K562 (cell line): ENCODE data around the gene TIAM1. TPM values are rescaled to one million over a fixed set of nuclear protein-coding genes. Genes with fewer than 3 reads are reported as not detected.
A peak's percentile ranks its signal among the peaks of the same experiment; 100 is the strongest.

Experiments
- ATAC-seq: fragments of 200-7000 bp; cut with Tn5 transposase; 3 replicates; pipeline ENCODE4 v1.9.1; 2020; ENCODE audit warnings: moderate library complexity
- BruUV-seq: library from RNA; stranded (reverse); fragments of 400-500 nt; replicated peaks from 2 replicates; lab custom pipeline; 2021; lab: Mats Ljungman, UMichigan
- CTCF ChIA-PET: fragments of 300-600 bp; formaldehyde crosslinking; extraction: SDS; loops from one replicate; lab custom pipeline; 2021; ENCODE audit warnings: low intra/inter-chr PET ratio; lab: Yijun Ruan, JAX
- POLR2A ChIA-PET: fragments of 300-600, 350-650 bp; sonication (Branson Sonifier 250); formaldehyde crosslinking; extraction: SDS; loops from one replicate; lab custom pipeline; 2021; ENCODE audit warnings: antibody characterized with exemption, inconsistent platforms; lab: Yijun Ruan, JAX
- DNase-seq, 4 experiments: peaks; one replicate each; pipeline versions ENCODE4 v3.0.0 to v3.0.0-alpha.2; 2011 to 2018; ENCODE audit warnings: low spot score in 3 of 4, mixed read lengths in 3 of 4; ENCODE audit errors: extremely low read depth in 1 of 4
- FAIRE-seq: peaks from 2 replicates; lab custom pipeline; 2011; peaks lifted over from hg19 to GRCh38; lab: Jason Lieb, UNC
- H2AFZ ChIP-seq: 2 replicates; pipeline ENCODE4 v1.6.0; 2011; ENCODE audit warnings: low read depth, low read length, control low read depth, inconsistent platforms
- H3K27ac ChIP-seq: fragments of 200-600 bp; 3 replicates; pipeline ENCODE4 v1.8.0; 2011; ENCODE audit warnings: low read depth, mild to moderate bottlenecking, control low read depth, inconsistent platforms, low read length, moderate library complexity, mixed read lengths; ENCODE audit errors: extremely low read depth
- H3K27me3 ChIP-seq, 2 experiments: fragments of 300-600 bp in 1 of 2; 2 replicates in 1 of 2; 3 replicates in 1 of 2; pipeline versions ENCODE4 v1.6.0 to v1.8.0; 2011; ENCODE audit warnings: inconsistent platforms in 2 of 2, low read length in 2 of 2, mild to moderate bottlenecking in 1 of 2, mixed read lengths in 1 of 2, moderate library complexity in 1 of 2; ENCODE audit not compliant: control insufficient read depth in 2 of 2, insufficient read depth in 2 of 2
- H3K36me3 ChIP-seq: fragments of 300-600 bp; 3 replicates; pipeline ENCODE4 v1.8.0; 2011; ENCODE audit warnings: mild to moderate bottlenecking, low read length, inconsistent platforms; ENCODE audit not compliant: control insufficient read depth, insufficient read depth
- H3K4me1 ChIP-seq, 2 experiments: fragments of 200-600 bp in 1 of 2; replicated peaks in 1 of 2; 2 replicates in 1 of 2; 3 replicates in 1 of 2; pipeline versions ENCODE4 v1.5.1 to v1.8.0; 2011; ENCODE audit warnings: inconsistent platforms in 2 of 2, low read length in 2 of 2, mild to moderate bottlenecking in 1 of 2, mixed read lengths in 1 of 2, moderate library complexity in 1 of 2; ENCODE audit not compliant: control insufficient read depth in 2 of 2, insufficient read depth in 2 of 2
- H3K4me2 ChIP-seq: 2 replicates; pipeline ENCODE4 v1.6.1; 2011; ENCODE audit warnings: low read length, control low read depth, inconsistent platforms, mixed read lengths; ENCODE audit not compliant: insufficient read depth
- H3K4me3 ChIP-seq: fragments of 200-600 bp; sonication (generic), shearing (Covaris generic); 2 replicates; pipeline ENCODE4 v1.5.1; 2016; ENCODE audit warnings: control low read depth, inconsistent platforms
- H3K79me2 ChIP-seq: fragments of 200-600 bp; 3 replicates; pipeline ENCODE4 v1.8.0; 2011; ENCODE audit warnings: low read length, inconsistent platforms; ENCODE audit not compliant: control insufficient read depth, insufficient read depth
- H3K9ac ChIP-seq, 2 experiments: 2 replicates each; pipeline versions ENCODE4 v1.6.0 to v1.6.1; 2011; ENCODE audit warnings: low read depth in 2 of 2, low read length in 2 of 2, control low read depth in 1 of 2, inconsistent platforms in 1 of 2, mild to moderate bottlenecking in 1 of 2, mixed read lengths in 1 of 2; ENCODE audit not compliant: insufficient read depth in 1 of 2
- H3K9me1 ChIP-seq: one replicate; pipeline ENCODE4 v1.6.0; 2011; ENCODE audit warnings: inconsistent platforms, mild to moderate bottlenecking, low read length, moderate library complexity; ENCODE audit not compliant: control insufficient read depth, insufficient read depth
- H3K9me3 ChIP-seq: replicated peaks from 2 replicates; pipeline ENCODE4 v1.5.1; 2011; ENCODE audit warnings: low read depth, low read length, inconsistent platforms; ENCODE audit not compliant: control insufficient read depth, insufficient read depth
- H4K20me1 ChIP-seq: replicated peaks from 2 replicates; pipeline ENCODE4 v1.6.1; 2011; ENCODE audit warnings: low read length, inconsistent platforms, mixed read lengths; ENCODE audit not compliant: control insufficient read depth, insufficient read depth
- ARID4B ChIP-seq: sonication (generic); formaldehyde crosslinking; IDR thresholded peaks from 2 replicates; pipeline ENCODE4 v1.8.0; 2022; ENCODE audit warnings: mild to moderate bottlenecking, missing genetic modification reagents
- BDP1 ChIP-seq: IDR thresholded peaks from 3 replicates; pipeline ENCODE4 v1.6.1; 2011; ENCODE audit not compliant: insufficient read length, insufficient read depth
- CEBPB ChIP-seq: fragments of 450-650 bp; IDR thresholded peaks from 2 replicates; pipeline ENCODE4 v1.6.1; 2016; ENCODE audit warnings: missing genetic modification characterization, missing compliant biosample characterization
- CEBPG ChIP-seq, 3 experiments: fragments of 200-800 bp in 1 of 3; sonication (Bioruptor generic) in 1 of 3; sonication (generic) in 1 of 3; formaldehyde crosslinking in 1 of 3; IDR thresholded peaks in 2 of 3; conservative IDR thresholded peaks in 1 of 3; 2 replicates each; pipeline versions ENCODE4 v1.6.1 to v1.8.0; 2016 to 2022; ENCODE audit warnings: missing compliant biosample characterization in 2 of 3, missing genetic modification characterization in 2 of 3, mild to moderate bottlenecking in 1 of 3, missing genetic modification reagents in 1 of 3
- MAFK ChIP-seq: IDR thresholded peaks from 2 replicates; pipeline ENCODE4 v1.6.1; 2011; ENCODE audit warnings: low read length, improper control_type of control experiment
- SMAD2 ChIP-seq: fragments of 150-350 bp; IDR thresholded peaks from 2 replicates; pipeline ENCODE4 v1.6.1; 2014; ENCODE audit warnings: low read depth, mild to moderate bottlenecking, low read length
- SMARCA5 ChIP-seq: fragments of 450-650 bp; IDR thresholded peaks from 2 replicates; pipeline ENCODE4 v1.6.1; 2016
- SUPT5H ChIP-seq: fragments of 450-650 bp; IDR thresholded peaks from 2 replicates; pipeline ENCODE4 v1.6.1; 2016
- TAL1 ChIP-seq: fragments of 450-650 bp; IDR thresholded peaks from 2 replicates; pipeline ENCODE4 v1.6.1; 2016; ENCODE audit warnings: mild to moderate bottlenecking
- TCF3 ChIP-seq: sonication (generic); formaldehyde crosslinking; IDR thresholded peaks from 2 replicates; pipeline ENCODE4 v1.4.0; 2020; ENCODE audit warnings: mild to moderate bottlenecking, missing genetic modification reagents
- ZBTB12 ChIP-seq: fragments of 250-450 bp; sonication (Bioruptor Pico); IDR thresholded peaks from 2 replicates; pipeline ENCODE4 v1.4.0; 2020
- WGBS: fragments of 100-300 bp; shearing (Covaris generic); methylation state at CpG from one replicate; pipeline ENCODE4 v1.1.6; 2016; ENCODE audit warnings: low coverage, mixed read lengths; ENCODE audit not compliant: insufficient coverage; ENCODE audit errors: missing lambda C conversion rate; 5-methylcytosine and 5-hydroxymethylcytosine counted together
- in situ Hi-C: fragments of 300-500 bp; cut with MboI; formaldehyde crosslinking; loops from 4 replicates; pipeline ENCODE4 v1.15.0; 2018; ENCODE audit warnings: inconsistent platforms, mixed read lengths
- intact Hi-C: fragments of 100-400 bp; cut with micrococcal nuclease; formaldehyde crosslinking; loops from 2 replicates; pipeline ENCODE4 v1.14.2; 2022
- polyA plus RNA-seq, 8 experiments: library from polyadenylated mRNA; depleted of rRNA in 4 of 8; stranded (reverse) in 5 of 8; unstranded in 3 of 8; fragments of >200 nt; fragmentation: Nextera tagmentation in 2 of 8; fragmentation: Illumina TruSeq in 1 of 8; extraction: Ambion mirVana in 2 of 8; extraction: Trizol in 1 of 8; gene quantifications; 2 replicates each; pipeline versions ENCODE4 v1.2.1 to v1.2.3, GENCODE V29; 2011 to 2014; ENCODE audit warnings: inconsistent platforms in 1 of 8, missing spikeins in 1 of 8
- total RNA-seq, 7 experiments: library from RNA; depleted of rRNA in 6 of 7; stranded (reverse); fragments of >200 nt in 6 of 7; fragmentation: Illumina TruSeq in 2 of 7; extraction: Trizol in 2 of 7; gene quantifications; 2 replicates each; pipeline versions ENCODE4 v1.2.1 to v1.2.3, GENCODE V29; 2011 to 2021; ENCODE audit warnings: low replicate concordance in 1 of 7

TIAM1 gene
- total and polyA plus RNA-seq, 9 of the 15 experiments (the other 6 are each of a cell fraction or from before 2014, with no cell fraction given) = 0.11 TPM; not detected in 8

GRCh38 chr21:31075848-31076247 is 268.2 kb downstream of the TIAM1 start:
- Histone ChIP-seq H3K36me3 (no peaks in the 10 kb centered on the region), H3K4me2 (no peak overlapping the region), H3K79me2 (no peaks in the 10 kb centered on the region), H3K9me3 (no peaks in the 10 kb centered on the region; the same call in 1 of the 2 replicates), H3K4me1 (no peaks in the 10 kb centered on the region), H2AFZ (no peak overlapping the region), H3K9ac (no peak overlapping the region), H3K27me3 (no peaks in the 10 kb centered on the region), H3K27ac (no peak overlapping the region), H3K9me1 (no peaks in the 10 kb centered on the region), H3K4me3 (no peak overlapping the region), H4K20me1 (no peaks in the 10 kb centered on the region)
- ATAC-seq = no peak
- ChIA-PET POLR2A (no interaction called here), CTCF (no interaction called here)
- TF ChIP-seq CEBPG (CRISPR knock-in tag; IDR thresholded peaks at IDR 0.05) (no peak), CEBPG (tag; conservative IDR thresholded peaks at IDR 0.05 in 1 of 2, IDR thresholded peaks at IDR 0.05 in 1 of 2) (peak; percentile 17 to 92; a peak in 2 of 4 replicates), TAL1 (no peak), CEBPB (tag) (peak; percentile 86)
- no TSS peak for BruUV-seq
- no peak for DNase-seq
- in situ Hi-C loops = loop anchor here (25.0 kb wide), 1 partner anchor 1964 kb away; no protein-coding TSS in a partner anchor
- no peak for FAIRE-seq
- WGBS = 5% methylated on average over 6 of the region's 6 CpGs
- intact Hi-C loops = no loop called here

- no peaks in the 10 kb centered on the region for H3K79me2 ChIP-seq
- H3K9me3 ChIP-seq = no peaks in the 10 kb centered on the region; the same call in 1 of the 2 replicates
- H3K27me3 ChIP-seq = no peaks in the 10 kb centered on the region
- H3K4me1 ChIP-seq = no peaks in the 10 kb centered on the region
- no peak overlapping the region for H3K27ac ChIP-seq
- ChIA-PET CTCF (no interaction called here), POLR2A (no interaction called here)
- no peak overlapping the region for H3K4me2 ChIP-seq
- no TSS peak for BruUV-seq
- H2AFZ ChIP-seq = no peak overlapping the region
- H3K36me3 ChIP-seq = no peaks in the 10 kb centered on the region
- intact Hi-C loops = no loop called here
- WGBS = 0% methylated on average over 4 of the region's 4 CpGs
- no peak overlapping the region for H3K9ac ChIP-seq
- FAIRE-seq (no peak), DNase-seq (no peak), ATAC-seq (no peak)
- no peak overlapping the region for H3K4me3 ChIP-seq
- H4K20me1 ChIP-seq = no peaks in the 10 kb centered on the region
- in situ Hi-C loops = no loop called here
- no peaks in the 10 kb centered on the region for H3K9me1 ChIP-seq
- TF ChIP-seq BDP1 = no peak
- TF ChIP-seq ZBTB12 = no peak
- no peak for TF ChIP-seq ARID4B
- TF ChIP-seq SUPT5H = no peak
- no peak for TF ChIP-seq SMARCA5
- TF ChIP-seq SMAD2 = no peak
- no peak for TF ChIP-seq MAFK
- TF ChIP-seq TCF3 (CRISPR knock-in tag) = no peak
Observed at GRCh38 chr21:31072533-31072932, 271.5 kb downstream of the TIAM1 start.
